HG02938 (cell line): ENCODE measurements around the gene RUNX2.
"Not testable (repeated sequence)": the region's sequence is repeated elsewhere in the genome, so short reads cannot be mapped to it uniquely, and the experiment has no call there.

Source experiments
- ATAC-seq: cut with Tn5 transposase; IDR thresholded peaks from one replicate; pipeline ENCODE4 v1.9.1; 2021; ENCODE audit warnings: mild to moderate bottlenecking, moderate library complexity; ENCODE audit not compliant: unreplicated experiment

Gene RUNX2

GRCh38 chr6:45327956-45328522 is at the start of gene RUNX2:
Gene RUNX2, plus strand, starts transcription at chr6:45328330. Its CDS starts 397 bp downstream, at chr6:45328727.
- ATAC-seq: no peak

GRCh38 chr6:45278367-45278766 is 49.8 kb upstream of the RUNX2 start:
- no peak for ATAC-seq

- ATAC-seq: not testable (repeated sequence)
These were observed 41.4 kb upstream of the RUNX2 start for GRCh38 chr6:45286707-45287106.

- no peak for ATAC-seq
These were observed 38.2 kb upstream of the RUNX2 start for GRCh38 chr6:45289751-45290514.

GRCh38 chr6:45293306-45293705 is 34.8 kb upstream of the RUNX2 start:
- ATAC-seq: no peak

- not testable (repeated sequence) for ATAC-seq
These were observed 33.9 kb upstream of the RUNX2 start for GRCh38 chr6:45294065-45294701.

GRCh38 chr6:45297320-45297719 is 30.8 kb upstream of the RUNX2 start:
- ATAC-seq: no peak

- ATAC-seq: no peak
These were observed 29.0 kb upstream of the RUNX2 start for GRCh38 chr6:45299096-45299581.

- ATAC-seq: no peak
These were observed 27.4 kb upstream of the RUNX2 start for GRCh38 chr6:45300736-45301135.

- no peak for ATAC-seq
These were observed 26.6 kb upstream of the RUNX2 start for GRCh38 chr6:45301348-45302142.

GRCh38 chr6:45302832-45303231 is 25.3 kb upstream of the RUNX2 start:
- ATAC-seq: no peak

GRCh38 chr6:45305546-45305945 is 22.6 kb upstream of the RUNX2 start:
- ATAC-seq: no peak

- ATAC-seq: no peak
These were observed 17.9 kb upstream of the RUNX2 start for GRCh38 chr6:45310118-45310788.

GRCh38 chr6:45314146-45314545 is 14.0 kb upstream of the RUNX2 start:
- no peak for ATAC-seq

GRCh38 chr6:45320349-45320748 is 7.8 kb upstream of the RUNX2 start:
- ATAC-seq: no peak

- no peak for ATAC-seq
These were observed 4.4 kb upstream of the RUNX2 start for GRCh38 chr6:45323656-45324224.

GRCh38 chr6:45326698-45327417 is 1.3 kb upstream of the RUNX2 start:
- no peak for ATAC-seq

GRCh38 chr6:45328523-45328922 is 393 bp downstream of the RUNX2 start:
- ATAC-seq: no peak

GRCh38 chr6:45344900-45345299 is 16.8 kb downstream of the RUNX2 start:
- ATAC-seq: no peak
